ENCODE data around the gene PHACTR1.

PHACTR1 gene

DNA sequence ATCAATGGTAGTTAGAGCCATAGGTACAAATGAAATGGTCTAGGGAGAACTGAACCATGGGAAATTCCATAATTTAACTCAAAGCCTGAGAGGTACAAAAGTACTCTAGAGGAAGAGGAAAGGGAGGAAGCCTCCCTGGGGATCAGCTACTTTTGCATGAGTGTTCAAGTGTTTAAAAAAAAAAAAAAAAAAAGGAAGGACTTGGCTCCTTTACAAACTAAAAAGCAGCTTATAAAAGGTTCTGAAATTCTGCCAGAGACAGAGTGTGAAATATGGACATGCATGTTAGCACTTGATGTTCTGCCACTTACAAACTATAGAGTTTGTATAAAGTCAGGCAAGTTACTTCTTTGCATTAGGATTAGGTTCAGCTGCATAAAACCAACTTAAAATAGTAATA is 321.7 kb downstream of the PHACTR1 start:
- no peak for DNase-seq

DNA sequence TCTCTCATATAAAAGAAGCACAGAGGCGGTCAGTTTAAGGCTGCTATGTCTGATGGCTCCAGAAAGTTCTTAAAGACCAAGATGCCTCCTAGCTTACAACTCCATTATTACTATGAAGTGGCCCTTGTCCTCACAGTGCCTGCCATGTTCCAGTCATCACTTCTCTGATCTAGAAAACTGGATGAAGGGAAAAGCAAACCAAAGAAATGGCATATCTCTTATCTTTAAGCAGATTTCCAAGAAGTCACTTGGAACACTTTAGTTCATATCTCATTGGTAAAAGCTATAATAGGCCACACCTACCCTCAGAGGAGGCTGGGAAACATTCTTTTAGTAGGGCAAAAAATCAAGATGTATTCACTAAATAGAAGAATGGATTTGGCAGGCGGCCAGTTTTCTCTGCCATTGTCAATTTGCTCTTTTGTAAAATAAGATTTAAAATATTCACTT is 322.2 kb downstream of the PHACTR1 start:
- no peak for DNase-seq

DNA sequence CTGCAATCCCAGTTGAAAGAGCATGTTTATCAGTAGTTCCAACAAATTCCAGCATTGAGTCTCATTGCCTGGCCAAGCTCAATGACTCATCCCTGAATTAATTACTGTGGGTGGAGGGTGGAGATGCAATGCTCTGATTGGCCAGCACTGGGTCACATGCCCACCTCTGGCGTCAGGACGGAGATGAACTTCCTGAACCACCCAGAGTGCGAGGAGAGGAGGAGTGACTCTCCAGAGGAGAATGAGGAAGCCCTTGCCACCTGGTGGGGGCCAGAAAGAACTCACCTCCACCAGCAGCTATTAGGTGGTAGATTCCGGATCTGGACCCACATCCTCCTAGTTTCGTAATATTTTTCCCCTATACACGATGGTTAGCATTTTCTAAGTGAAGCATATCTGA is 327.8 kb downstream of the PHACTR1 start:
- no peak for DNase-seq

DNA sequence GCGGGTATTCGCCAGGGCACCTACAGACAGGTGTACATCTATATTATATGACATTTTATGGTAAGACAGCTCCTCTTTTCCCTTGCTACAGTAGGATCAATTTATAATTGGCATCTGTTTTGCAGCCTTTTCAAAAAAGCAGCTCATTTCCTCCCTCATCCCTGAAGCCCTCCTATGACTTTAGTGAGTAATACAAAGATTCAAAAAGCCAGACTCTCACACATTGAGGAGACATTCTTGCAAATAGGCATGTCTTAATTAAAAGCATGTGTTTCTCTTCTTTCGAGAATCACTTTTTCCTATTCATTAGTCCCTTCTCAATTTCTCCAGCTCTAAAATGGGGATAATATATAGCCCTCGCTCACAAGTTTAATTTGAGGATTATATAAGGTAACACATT is 328.3 kb downstream of the PHACTR1 start:
- no peak for DNase-seq

DNA sequence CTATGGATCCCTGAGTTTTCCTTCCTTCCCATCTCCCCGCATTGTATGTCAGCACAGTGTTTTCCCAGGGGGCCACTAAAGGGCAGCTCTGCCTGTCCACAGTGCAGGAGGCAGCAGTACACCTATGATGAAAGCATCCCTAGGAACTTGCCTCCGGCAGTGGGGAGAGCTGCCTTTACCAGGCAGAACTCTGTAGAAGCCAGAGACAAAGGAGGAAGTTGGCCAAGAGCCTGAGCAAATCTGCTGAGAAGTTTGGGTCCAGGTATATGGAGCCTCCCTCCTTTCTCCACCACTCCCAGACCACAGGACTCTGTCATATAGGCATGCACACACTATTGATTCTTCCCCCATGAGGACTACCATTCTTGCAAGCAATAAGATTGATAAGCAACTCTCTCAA is 329.1 kb downstream of the PHACTR1 start:
- no peak for DNase-seq

DNA sequence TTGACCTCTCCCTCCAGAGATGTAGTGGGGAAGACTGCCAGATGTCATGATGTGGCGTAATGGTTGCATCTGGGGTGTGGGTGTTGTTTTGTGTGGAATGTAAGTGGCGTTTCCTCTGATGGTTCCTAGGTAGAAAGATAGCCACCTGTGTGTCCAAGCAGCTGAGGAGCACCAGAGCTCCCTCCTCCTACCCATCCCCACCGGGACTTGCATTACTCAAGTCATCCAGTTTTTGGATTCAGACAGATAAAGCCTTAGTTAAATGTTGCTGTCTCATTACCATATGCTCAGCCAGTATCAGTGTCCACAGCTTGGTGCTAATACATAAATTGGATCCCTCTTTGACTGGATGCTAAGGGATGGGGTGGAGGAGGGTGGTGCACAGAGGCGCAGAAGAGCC is 329.5 kb downstream of the PHACTR1 start:
- no peak for DNase-seq

DNA sequence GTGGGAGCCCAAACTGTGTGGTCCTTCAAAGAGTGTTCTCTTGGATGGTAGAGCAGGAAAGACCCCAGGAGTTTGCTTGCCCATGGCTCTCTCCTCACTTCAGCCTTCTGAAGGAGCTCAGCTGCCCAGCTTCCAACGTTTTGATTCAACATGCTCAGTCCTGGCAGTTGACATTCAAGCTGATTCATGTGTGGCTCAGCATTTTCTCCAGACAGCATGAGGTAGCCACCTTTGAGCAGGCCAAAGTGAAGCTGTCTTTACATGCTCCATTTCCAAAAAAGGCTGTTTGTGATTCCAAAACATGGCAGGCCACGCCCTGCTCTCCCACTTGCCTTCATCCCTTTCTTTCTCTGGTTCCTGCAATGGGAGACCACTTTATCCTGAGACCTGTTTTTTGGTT is 331.5 kb downstream of the PHACTR1 start:
- DNase-seq: no peak

DNA sequence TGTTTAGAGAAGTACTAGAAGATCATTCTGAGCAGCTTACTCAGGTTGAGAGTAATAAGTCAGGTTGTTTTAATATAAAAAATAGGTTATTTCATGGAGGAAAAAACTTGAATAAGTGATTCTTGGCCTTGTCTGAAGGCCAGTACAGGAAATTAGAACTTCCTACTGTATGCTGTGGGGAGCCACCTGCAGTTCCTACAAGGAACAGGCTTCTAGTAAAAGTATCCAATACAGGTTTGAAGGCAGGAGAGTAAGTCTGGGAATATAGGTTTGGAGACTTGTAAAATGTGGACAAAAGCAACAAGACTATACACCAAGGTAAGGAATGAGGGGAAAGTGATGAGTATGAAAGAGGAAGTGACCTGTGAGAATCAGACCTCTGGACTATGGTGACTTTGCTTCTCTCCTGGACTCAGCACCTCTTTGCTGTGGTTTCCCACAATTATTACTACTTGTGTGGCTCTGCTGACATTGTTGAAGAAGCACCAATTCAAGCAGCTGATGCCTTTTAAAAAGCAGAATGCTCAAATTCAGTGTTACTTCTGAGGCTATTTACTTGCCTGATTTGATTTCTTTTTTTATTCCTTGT is 333.2 kb downstream of the PHACTR1 start:
- no peak for DNase-seq

DNA sequence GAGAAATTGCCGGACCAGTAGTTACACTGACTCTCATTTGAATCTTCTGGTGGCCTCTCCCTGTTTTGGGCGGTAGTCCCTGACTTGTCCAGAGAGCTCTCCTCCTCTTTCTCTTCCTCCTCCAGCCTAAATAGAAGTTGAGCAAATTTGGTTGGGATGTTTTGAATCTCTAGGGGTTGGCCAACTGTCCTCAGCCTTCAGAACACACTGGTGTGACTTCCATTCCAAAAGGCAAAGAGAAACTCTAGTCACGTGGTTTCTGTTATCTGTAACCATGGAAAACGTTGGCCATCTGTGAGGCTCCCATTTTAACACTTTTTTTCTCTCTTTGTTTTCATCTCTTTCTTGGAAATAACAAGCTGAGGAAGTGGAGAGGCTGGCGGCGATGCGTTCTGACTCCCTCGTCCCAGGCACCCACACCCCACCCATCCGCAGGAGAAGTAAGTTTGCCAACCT is 336.5 kb downstream of the PHACTR1 start:
- no peak for DNase-seq

DNA sequence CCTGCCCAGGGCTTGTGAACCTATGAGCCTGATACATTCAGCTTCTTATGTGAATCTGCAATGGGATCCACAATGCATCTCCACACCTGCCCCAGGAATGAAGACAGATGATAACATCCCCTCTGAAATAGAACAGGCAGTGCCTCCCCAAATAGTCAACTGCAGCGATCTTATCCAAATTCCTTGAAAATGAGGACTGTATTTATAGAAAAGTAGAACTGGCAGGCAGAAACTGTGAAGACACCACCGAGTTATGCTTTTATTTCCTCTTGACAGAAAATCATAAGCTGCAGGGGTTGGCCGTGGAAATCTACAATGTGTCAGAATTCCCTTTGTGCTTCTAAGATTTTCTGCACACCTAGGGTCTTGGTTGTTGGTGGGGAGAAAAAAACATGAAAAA is 341.5 kb downstream of the PHACTR1 start:
- DNase-seq: no peak

DNA sequence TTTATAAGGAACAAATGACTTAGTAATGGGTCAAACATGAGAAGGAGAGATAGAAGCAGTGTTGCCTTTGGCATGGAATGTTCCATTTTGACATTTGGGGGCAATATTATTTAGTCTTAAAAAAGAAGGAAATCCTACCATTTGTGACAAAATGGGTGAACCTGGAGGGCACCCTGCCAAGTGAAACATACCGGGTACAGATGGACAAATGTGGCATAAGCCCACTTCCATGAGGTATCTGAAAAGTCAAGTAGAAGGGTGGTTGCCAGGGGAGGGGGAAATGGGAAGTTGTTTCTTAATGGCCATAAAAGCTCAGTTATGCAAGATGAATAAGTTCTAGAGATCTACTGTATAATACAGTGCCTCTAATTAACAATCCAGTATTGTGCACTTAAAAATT is 342.5 kb downstream of the PHACTR1 start:
- DNase-seq: no peak

DNA sequence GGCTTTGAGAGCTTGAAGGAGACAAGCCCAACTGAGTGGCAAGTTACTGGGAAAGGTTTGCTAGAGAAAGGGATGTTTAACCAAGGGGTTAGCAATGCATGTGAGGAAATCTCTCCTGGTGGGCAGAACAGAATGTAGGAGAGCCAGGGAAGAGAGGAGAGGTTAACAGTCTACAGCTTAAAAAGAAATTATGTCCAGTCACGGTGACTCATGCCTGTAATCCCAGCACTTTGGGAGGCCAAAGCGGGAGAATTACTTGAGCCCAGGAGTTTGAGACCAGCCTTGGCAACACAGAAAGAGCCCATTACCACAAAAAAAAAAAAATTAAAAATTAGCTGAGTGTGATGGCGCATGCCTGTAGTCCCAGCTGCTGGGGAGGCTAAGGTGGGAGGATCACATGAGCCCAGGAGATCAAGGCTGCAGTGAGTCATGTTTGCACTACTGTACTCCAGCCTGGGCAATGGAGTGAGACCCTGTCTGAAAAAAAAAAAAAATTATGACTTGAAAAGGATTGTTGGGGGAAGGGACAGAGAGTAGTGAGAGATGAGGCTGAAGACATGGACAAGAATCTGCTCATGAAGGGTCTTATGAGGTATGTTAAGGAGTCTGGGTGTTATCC is 346.8 kb downstream of the PHACTR1 start:
- DNase-seq: no peak

DNA sequence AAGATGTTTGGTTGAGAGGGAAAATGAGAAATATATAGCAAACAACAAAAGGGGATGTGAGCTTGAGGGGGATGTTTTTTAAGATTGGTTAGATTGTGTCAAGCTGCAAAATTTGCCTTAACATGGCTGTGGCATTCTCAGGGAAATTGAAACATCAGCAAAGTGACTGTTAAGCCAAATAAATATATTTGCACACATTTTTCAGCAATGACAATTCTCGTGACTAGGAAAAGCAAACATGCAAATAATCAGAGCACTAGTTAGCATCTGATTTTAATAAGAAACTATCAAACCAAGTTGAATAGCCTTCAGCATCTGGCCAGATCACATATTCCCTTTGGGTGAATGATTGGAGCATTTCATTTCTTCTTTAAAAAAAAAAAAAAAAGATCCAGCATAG is 349.0 kb downstream of the PHACTR1 start:
- DNase-seq: no peak

DNA sequence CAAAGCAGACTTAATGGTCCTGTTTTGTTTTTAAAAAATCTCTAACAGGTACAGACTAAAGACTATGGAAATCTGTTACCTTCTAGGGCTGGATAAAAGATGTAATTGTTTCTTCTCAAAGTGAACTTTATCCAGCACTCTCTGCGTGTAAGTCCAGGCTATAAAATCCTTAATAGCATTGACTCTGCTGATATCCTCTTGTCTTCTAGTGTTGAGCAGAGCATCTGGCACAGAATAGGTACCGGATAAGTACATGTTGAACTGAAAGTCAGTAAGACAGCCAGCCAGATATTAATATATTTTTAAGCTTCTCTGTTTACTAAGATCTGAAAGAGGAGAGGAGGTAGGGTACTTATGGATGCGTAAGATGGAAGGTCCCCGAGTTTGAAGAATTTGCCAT is 349.5 kb downstream of the PHACTR1 start:
- DNase-seq: no peak

DNA sequence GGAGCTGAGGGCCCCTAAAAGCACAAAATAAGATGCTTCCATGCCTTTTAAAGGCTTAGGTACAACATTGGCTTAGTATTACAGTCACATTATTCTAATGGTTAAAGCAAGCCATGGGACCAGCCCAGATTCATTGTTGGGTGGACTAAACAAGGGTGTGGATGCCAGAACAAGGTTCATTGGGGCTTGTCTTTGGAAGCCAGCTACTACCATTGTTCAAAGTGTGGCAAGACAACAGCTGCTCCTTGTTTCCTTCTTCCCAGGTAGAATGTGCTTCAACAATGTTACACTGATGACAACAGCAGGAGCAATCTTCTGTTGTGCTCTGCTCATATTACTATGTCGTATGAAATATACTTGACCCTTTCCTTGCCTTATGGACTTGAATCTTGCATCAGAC is 350.3 kb downstream of the PHACTR1 start:
- DNase-seq: no peak

DNA sequence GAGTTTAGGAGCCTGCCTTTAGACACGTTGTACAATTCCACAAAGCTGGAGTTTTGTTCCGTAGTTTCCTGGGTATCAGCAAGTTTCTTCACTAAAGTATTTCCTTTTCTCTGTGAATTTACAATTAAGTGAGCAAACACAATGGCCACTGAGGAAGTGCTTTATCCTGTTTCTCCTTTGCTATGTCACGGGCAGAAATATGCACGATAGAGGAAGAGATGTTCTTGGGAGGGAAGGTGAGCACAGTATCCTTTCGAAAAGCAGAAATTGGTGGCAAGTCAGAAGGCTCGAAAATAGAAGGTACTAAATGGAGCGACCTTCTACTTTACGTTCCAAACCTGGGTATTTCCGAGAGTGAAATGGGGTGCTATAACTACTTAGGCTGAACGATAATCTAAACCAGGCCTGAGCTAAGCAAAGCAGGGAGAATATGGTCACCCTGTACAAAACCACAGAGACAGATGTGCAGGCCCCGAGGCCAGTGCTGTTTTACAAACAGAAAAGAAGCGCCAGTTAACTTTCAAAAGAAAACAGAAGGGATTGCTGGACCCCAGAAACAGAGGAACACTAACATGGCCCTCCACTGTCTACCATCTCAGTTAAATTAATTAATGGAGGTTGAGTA is 352.1 kb downstream of the PHACTR1 start:
- no peak for DNase-seq

DNA sequence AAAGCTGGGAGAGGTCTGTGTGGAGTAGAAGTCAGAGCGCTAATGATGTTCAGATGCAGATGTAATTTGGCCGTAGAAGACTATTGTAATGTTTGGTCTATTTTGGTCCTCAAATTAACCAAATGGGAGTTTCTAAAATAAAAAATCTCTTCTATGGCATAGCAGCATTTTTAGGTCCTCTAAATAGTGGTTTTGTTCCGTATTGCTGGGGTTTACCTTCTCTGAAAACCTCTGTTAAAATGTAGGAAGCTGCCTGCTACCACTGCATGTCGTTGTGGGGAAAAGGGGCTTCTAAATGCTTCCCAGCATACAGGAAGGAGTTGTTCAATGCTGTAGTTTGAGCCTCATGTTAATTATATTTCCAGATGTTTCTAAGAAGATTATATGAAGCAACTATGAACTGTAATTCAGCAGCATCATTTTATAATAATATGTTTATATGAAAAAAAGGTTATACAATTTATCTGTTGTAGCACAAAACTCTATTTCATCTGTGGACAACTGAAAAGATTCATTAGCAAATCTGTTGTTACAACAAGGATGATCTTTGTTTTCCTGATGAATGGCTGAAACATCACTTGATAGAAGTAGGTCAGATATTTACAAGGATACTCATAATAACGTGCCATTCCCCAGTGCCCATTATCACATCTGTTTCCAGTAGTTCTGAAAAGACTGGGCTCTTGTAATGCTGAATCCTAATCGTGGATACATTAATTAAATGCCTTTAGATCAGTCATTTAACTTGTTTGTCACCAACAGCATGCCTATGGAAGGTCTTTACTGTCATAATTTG is 355.2 kb downstream of the PHACTR1 start:
- no peak for DNase-seq

DNA sequence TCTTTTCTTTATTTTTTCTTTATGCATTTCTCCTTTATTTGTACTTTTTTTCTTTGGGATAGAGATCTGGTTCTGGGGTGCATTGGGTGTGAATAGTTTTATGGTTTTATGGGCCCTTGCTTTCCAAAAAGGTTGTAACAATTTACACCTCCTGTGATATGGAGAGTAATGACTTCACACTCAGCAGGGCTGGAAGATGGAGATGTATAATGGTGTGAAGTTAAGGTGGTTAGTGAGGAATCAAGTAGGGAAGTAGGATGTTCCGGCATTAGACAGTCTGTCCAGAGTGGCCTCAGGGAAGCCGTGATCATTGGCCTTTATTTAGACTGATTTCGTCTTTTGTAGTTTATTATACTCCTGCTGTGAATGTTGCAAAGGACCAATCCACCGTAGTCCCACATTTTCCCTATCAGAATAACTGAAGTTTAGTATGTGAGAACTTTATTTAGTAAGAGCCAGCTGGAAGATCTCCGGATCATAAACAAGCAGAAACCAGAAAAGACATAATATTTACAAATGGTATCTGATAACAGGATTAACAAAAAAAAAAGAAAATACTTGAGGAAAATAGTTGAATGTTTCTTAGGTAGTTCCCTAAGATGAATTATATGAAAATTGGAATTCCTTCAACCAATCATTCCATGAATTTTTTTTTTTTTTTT is 356.2 kb downstream of the PHACTR1 start:
- no peak for DNase-seq

DNA sequence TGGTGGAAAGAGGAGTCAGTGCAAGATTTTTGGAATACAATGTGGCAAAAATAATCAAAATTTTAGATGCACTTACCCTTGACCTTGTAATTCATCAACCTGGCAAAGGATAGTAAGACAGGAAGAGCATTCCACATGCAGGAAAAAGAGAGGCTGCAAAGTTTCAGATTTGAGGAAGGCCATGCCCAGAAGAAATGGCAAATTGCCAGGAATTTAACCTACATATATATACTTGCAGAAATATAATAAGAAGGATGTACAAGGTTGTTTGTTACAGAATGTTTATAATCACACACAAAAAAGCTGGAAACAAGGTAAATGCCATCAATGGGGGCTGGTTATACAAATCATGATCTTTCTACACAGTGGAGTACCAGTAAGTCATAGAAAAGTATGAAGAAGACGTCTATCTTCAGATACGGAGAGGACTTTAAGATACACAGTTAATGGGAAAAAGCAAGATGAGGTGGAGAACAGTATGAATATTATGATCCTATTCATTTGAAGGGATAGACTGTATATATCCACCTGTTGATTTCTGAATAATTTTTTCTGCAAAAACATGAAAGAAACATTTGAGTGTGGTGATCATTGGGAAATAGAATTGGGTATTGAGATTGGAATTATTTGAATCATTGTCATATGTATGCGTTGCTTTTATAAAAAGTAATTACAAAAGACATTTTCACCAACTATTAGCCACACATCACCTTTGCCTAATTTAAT is 358.0 kb downstream of the PHACTR1 start:
- DNase-seq: no peak

DNA sequence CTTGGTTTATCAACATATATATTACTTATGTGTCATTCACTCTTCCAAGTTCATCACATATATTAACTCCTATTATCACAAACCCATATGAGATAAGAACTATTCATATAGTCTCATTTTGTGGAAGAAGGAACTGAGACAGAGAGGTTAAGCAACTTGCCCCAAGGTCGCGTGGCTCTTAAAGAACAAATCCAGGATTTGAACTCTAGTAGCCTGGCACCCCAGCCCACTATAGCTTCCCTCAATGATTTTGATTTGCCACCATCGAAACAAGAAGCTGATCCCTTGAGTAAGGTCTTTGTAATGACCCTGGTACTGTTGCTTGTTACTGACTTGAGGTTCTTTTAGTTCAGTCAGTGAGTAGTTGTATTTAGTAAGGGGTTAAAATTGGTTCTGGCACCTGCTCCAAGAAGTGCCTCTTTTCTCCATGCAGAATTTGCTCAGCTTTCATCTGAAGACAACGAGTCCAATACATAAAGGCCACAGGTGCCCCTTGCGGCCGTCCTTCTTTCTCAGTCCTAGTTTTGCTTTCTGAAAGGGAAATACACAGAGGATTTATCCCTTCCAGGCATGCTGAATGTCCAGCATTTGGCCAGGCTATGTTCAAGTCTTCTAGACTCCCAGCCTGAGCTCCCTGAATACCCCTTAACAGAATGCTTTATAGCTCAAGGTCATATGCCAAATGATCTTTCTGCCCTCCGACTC is 358.7 kb downstream of the PHACTR1 start:
- no peak for DNase-seq

DNA sequence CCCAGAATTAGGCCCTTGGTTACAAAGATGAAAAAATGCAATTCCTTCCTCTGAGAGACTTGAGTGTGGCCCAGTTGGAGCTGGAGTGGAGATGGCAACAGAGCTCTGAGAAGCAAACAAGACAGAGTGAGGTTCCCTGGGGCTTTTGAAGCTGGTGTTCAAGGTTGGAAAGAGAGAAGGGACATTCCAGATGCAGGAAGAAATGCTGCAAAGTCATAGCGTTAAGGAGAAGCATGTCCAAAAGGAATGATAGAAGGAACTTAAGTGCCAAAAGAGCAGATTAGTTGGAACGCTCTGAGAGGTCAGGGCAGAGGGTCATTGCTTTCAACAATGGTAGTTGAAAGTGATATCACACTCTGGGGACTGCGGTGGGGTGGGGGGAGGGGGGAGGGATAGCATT is 360.0 kb downstream of the PHACTR1 start:
- no peak for DNase-seq

DNA sequence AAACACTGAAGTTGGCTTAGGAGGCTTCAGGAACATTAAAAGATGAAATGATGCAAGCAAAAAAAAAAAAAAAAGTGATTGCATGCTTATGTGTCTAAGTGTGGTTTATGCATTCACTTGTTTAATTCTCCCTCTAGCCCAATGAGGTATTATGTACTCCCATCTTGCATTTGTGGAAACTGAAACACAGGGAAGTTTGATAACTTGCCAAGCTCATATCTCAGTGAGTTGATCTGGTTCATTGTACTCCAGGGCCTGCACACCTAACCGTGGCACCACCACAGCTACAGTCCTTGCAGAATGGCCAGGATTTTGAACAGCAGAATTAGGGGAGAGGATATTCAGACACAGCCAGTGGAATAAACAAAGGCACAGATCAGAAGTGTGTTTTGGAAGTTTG is 360.6 kb downstream of the PHACTR1 start:
- no peak for DNase-seq

Data from activated T-cell treated with anti-CD3 and anti-CD28 coated beads, Interleukin-2, amount 50 U/mL, for 1 hour (primary cell).